Measurements from ENCODE around the gene CAMKK1. TPM values are rescaled to one million over a fixed set of nuclear protein-coding genes. Genes with fewer than 3 reads are reported as not detected.

CAMKK1 gene
- polyA plus RNA-seq, 2 of the 4 experiments (the other 2 are of a cell fraction) = 6.9 to 14.8 TPM

DNA sequence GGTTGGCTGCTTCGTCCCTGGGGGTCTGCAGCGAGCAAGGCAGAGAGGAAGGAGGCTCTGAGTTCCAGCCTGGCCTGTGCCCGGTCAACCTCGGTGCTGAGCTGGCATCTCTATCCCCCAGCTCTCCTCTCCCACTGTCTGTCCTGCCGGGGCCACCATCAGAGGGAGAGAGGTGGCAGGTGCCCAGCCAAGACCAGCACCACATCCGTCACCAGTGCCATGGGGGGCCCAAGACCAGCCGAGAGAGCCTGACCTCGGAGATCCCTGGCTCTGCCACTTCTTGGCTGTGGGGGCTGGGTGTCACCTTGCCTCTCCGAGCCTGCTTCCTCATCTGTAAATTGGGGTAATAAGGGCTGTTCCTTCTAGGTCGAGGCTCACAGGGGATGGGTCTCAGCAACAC lies 24.0 kb upstream of the CAMKK1 start:
- POLR2A ChIA-PET = no interaction called here

DNA sequence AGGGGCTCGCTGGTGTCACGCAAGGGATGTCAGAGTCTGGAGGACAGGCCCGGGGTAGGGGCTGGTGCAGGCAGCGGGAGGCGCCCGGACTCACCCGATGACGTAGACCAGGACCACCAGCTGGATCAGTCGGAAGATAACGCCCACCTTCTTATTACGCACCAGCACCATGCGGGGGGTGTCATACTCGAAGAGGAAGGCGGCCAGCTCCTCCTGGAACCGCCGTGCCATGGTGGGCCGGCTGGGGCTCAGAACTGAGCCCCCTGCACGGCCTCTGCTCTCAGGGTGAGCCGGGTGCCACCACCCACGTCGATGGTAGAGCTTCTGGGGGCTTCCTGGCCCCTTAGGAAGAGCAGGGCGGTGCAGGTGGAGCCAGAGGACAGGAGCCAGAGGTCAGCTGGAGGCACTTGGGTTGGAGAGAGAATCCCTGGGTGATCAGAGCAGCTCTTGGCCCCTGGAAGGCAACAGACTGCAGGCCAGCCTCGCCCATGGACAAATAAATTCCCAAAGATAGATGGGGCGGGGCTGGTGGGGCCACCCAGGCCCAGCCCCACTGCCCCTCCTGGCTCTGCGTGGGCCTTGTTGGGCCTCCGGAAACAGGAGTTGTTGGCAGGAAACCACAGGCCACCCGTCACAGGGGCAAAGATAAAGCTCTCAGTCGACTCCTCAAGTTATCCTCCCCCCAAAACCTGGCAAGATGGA lies 23.3 kb upstream of the CAMKK1 start, which contains the start of gene P2RX1:
TSS of gene P2RX1 (minus strand) at position 471 of the 702 bp plus-strand sequence. CDS start at position 231, 240 bp downstream.
- ChIA-PET CTCF (interaction anchor here (0.5 to 13.0 kb wide), 16 partner anchors 9 to 868 kb away, joined by 3 to 256 read pairs (median 30); partner anchors contain the start of genes CAMKK1 and NCBP3), POLR2A (no interaction called here)
- 79% methylated on average over 27 of the region's 28 CpGs for WGBS (ENCODE audit: missing lambda C conversion rate)
- DNase-seq (ENCODE audit: low read depth in 1 of 2, low spot score in 1 of 2) (no peak), ATAC-seq (no peak), FAIRE-seq (no peak)
- peak within 1 kb of the TSS; percentile 29; the same call in 2 of the 3 replicates for H3K4me2 ChIP-seq
- no peaks in the 10 kb centered on the region for H3K9me3 ChIP-seq
- TF ChIP-seq MAFK (IDR thresholded peaks at IDR 0.05; ENCODE audit: partially characterized antibody) (no peak), EP300 (IDR thresholded peaks at IDR 0.05) (no peak), EHMT2 (IDR thresholded peaks at IDR 0.05; ENCODE audit: low read depth) (no peak), NPAS2 (CRISPR knock-in tag; IDR thresholded peaks at IDR 0.05; ENCODE audit: borderline replicate concordance) (no peak), ATOH8 (CRISPR knock-in tag; IDR thresholded peaks at IDR 0.05; ENCODE audit: low read depth) (no peak), KDM1A (IDR thresholded peaks at IDR 0.05; ENCODE audit: low read depth) (no peak), NFE2L2 (conservative IDR thresholded peaks at IDR 0.05; ENCODE audit: low read length) (no peak), EHF (CRISPR knock-in tag; IDR thresholded peaks at IDR 0.05) (no peak), ZNF302 (CRISPR knock-in tag; IDR thresholded peaks at IDR 0.05) (no peak), SMC3 (IDR thresholded peaks at IDR 0.05) (no peak), HOXB5 (CRISPR knock-in tag; IDR thresholded peaks at IDR 0.05) (no peak), RFX5 (IDR thresholded peaks at IDR 0.05) (no peak)
- no peak within 1 kb of the TSS for H3K4me3 ChIP-seq
- H3K4me1 ChIP-seq = peaks cover 21% of the 10 kb centered on the region; the same call in 2 of the 3 replicates
- peak within 1 kb of the TSS in 1 of 2 experiments; percentile 46; a peak in 2 of 6 replicates for H3K27ac ChIP-seq

More for the DNA sequence above, 24.0 kb upstream of the CAMKK1 start:
- ATAC-seq (no peak), DNase-seq (ENCODE audit: low read depth in 1 of 2, low spot score in 1 of 2) (no peak), FAIRE-seq (no peak)
- no peaks in the 10 kb centered on the region for H3K9me3 ChIP-seq
- WGBS (ENCODE audit: missing lambda C conversion rate) = 71% methylated on average over 7 of the region's 10 CpGs
- peak overlapping the region in 1 of 2 experiments; percentile 46; a peak in 1 of 6 replicates for H3K27ac ChIP-seq
- H3K4me1 ChIP-seq = peaks cover 21% of the 10 kb centered on the region; the same call in 2 of the 3 replicates
- no peak for TF ChIP-seq CEBPB (IDR thresholded peaks at IDR 0.05)
- TF ChIP-seq EHF (CRISPR knock-in tag; IDR thresholded peaks at IDR 0.05) = no peak
- TF ChIP-seq SREBF2 (IDR thresholded peaks at IDR 0.05) = no peak
- TF ChIP-seq, protein P1, sequence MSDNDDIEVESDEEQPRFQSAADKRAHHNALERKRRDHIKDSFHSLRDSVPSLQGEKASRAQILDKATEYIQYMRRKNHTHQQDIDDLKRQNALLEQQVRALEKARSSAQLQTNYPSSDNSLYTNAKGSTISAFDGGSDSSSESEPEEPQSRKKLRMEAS (IDR thresholded peaks at IDR 0.05) = no peak
- no peak for TF ChIP-seq RAD21 (conservative IDR thresholded peaks at IDR 0.05 in 1 of 2, IDR thresholded peaks at IDR 0.05 in 1 of 2)
- TF ChIP-seq TP53 (CRISPR knock-in tag; IDR thresholded peaks at IDR 0.05) = no peak
- no peak for TF ChIP-seq REST (IDR thresholded peaks at IDR 0.05)
- TF ChIP-seq EHMT2 (IDR thresholded peaks at IDR 0.05; ENCODE audit: low read depth) = no peak
- TF ChIP-seq HOXB13 (CRISPR knock-in tag; IDR thresholded peaks at IDR 0.05; ENCODE audit: low read depth) = no peak
- no peak for TF ChIP-seq MAZ (IDR thresholded peaks at IDR 0.05; ENCODE audit: borderline replicate concordance, low read depth, low read length)
- TF ChIP-seq KDM5A (IDR thresholded peaks at IDR 0.05) = no peak
- no peak for TF ChIP-seq CTCF (IDR thresholded peaks at IDR 0.05)
- no peak overlapping the region for H3K4me3 ChIP-seq
- CTCF ChIA-PET = interaction anchor here (1.0 to 13.0 kb wide), 13 partner anchors 11 to 869 kb away, joined by 3 to 256 read pairs (median 6); partner anchors contain the start of genes CAMKK1 and NCBP3
- peak overlapping the region; percentile 29; the same call in 1 of the 3 replicates for H3K4me2 ChIP-seq
